ENCODE measurements around the gene CCDC159. TPM values are rescaled to one million over a fixed set of nuclear protein-coding genes. Genes with fewer than 3 reads are reported as not detected.
A peak's percentile ranks its signal among the peaks of the same experiment; 100 is the strongest.

CCDC159 gene
- total RNA-seq, 1 experiment from 2014 or later = 6.8 TPM

DNA sequence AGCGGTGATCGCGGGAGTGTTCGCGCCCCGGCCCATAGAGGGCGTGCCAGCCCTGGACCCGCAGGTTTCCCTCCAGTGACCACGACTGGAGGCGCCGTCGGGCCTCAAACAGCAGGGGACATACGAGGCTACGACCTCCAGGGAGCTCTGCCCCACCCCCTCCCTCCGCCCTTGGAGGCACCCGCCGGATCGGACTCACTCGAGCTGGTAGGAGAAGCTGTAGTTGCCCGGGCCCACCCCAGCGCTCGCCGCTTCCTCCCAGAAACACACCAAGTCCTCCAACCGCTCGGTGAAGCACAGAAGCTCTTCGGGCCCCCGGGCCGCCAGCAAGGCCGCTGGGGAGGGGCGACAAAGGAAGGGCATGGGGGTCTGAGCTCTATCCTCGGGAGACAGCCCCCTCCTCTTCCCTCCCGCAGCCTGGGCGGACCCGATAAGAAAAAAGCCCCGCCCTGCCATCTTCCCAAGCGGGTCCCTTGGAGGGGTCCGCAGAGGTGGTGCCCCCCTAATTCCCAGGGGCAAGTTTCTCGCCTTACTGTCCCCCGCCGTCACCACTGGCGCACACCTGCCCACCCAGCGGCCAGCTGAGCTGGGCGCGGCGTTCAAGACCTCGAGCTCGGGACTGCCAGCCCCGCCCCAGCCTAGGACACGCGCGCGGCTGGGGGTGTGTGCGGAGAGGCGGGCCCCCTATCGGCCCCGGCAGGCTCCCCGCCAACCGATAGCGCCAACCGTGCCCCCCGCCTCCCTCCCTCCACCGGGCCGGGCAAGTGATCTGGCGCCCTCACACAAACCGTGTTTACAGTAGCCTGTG lies 36.8 kb downstream of the CCDC159 start (continued):
- TF ChIP-seq, protein P1, sequence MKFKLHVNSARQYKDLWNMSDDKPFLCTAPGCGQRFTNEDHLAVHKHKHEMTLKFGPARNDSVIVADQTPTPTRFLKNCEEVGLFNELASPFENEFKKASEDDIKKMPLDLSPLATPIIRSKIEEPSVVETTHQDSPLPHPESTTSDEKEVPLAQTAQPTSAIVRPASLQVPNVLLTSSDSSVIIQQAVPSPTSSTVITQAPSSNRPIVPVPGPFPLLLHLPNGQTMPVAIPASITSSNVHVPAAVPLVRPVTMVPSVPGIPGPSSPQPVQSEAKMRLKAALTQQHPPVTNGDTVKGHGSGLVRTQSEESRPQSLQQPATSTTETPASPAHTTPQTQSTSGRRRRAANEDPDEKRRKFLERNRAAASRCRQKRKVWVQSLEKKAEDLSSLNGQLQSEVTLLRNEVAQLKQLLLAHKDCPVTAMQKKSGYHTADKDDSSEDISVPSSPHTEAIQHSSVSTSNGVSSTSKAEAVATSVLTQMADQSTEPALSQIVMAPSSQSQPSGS (CRISPR knock-in tag; IDR thresholded peaks at IDR 0.05; ENCODE audit: borderline replicate concordance, low read depth) = no peak
- TF ChIP-seq, protein P2, sequence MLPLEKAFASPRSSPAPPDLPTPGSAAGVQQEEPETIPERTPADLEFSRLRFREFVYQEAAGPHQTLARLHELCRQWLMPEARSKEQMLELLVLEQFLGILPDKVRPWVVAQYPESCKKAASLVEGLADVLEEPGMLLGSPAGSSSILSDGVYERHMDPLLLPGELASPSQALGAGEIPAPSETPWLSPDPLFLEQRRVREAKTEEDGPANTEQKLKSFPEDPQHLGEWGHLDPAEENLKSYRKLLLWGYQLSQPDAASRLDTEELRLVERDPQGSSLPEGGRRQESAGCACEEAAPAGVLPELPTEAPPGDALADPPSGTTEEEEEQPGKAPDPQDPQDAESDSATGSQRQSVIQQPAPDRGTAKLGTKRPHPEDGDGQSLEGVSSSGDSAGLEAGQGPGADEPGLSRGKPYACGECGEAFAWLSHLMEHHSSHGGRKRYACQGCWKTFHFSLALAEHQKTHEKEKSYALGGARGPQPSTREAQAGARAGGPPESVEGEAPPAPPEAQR (CRISPR knock-in tag; IDR thresholded peaks at IDR 0.05) = peak; percentile 73; the same call in 1 of the 2 replicates
- TF ChIP-seq ZNF219 (CRISPR knock-in tag; IDR thresholded peaks at IDR 0.05; ENCODE audit: borderline replicate concordance) (no peak), KAT7 (CRISPR knock-in tag; IDR thresholded peaks at IDR 0.05; ENCODE audit: borderline replicate concordance) (no peak), HMGA2 (CRISPR knock-in tag; IDR thresholded peaks at IDR 0.05) (no peak), ZNF138 (CRISPR knock-in tag; conservative IDR thresholded peaks at IDR 0.05) (no peak), AFF4 (CRISPR knock-in tag; IDR thresholded peaks at IDR 0.05; ENCODE audit: borderline replicate concordance) (no peak), CBFB (CRISPR knock-in tag; IDR thresholded peaks at IDR 0.05; ENCODE audit: low read depth) (no peak), ZNF232 (CRISPR knock-in tag; IDR thresholded peaks at IDR 0.05) (no peak), PRDM15 (CRISPR knock-in tag; IDR thresholded peaks at IDR 0.05) (no peak), NR3C1 (CRISPR knock-in tag; conservative IDR thresholded peaks at IDR 0.05; ENCODE audit: low read depth) (no peak), ESRRA (CRISPR knock-in tag; IDR thresholded peaks at IDR 0.05; ENCODE audit: borderline replicate concordance) (no peak), JAZF1 (CRISPR knock-in tag; IDR thresholded peaks at IDR 0.05) (no peak), CTCF (IDR thresholded peaks at IDR 0.05) (peak; percentile 83), IRF2 (CRISPR knock-in tag; IDR thresholded peaks at IDR 0.05; ENCODE audit: borderline replicate concordance, low read depth) (no peak), FOXJ3 (CRISPR knock-in tag; IDR thresholded peaks at IDR 0.05; ENCODE audit: borderline replicate concordance) (no peak), GTF2I (CRISPR knock-in tag; conservative IDR thresholded peaks at IDR 0.05) (no peak), MXD4 (CRISPR knock-in tag; IDR thresholded peaks at IDR 0.05; ENCODE audit: borderline replicate concordance) (peak; percentile 72; the same call in 1 of the 2 replicates), NFE2L1 (CRISPR knock-in tag; IDR thresholded peaks at IDR 0.05) (no peak), E2F4 (CRISPR knock-in tag; IDR thresholded peaks at IDR 0.05; ENCODE audit: borderline replicate concordance, low read depth) (peak; percentile 59; the same call in 1 of the 2 replicates), ATF1 (CRISPR knock-in tag; IDR thresholded peaks at IDR 0.05) (no peak)
- TF ChIP-seq, protein P3, sequence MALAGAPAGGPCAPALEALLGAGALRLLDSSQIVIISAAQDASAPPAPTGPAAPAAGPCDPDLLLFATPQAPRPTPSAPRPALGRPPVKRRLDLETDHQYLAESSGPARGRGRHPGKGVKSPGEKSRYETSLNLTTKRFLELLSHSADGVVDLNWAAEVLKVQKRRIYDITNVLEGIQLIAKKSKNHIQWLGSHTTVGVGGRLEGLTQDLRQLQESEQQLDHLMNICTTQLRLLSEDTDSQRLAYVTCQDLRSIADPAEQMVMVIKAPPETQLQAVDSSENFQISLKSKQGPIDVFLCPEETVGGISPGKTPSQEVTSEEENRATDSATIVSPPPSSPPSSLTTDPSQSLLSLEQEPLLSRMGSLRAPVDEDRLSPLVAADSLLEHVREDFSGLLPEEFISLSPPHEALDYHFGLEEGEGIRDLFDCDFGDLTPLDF (CRISPR knock-in tag; IDR thresholded peaks at IDR 0.05) = no peak
- TF ChIP-seq, protein P4, sequence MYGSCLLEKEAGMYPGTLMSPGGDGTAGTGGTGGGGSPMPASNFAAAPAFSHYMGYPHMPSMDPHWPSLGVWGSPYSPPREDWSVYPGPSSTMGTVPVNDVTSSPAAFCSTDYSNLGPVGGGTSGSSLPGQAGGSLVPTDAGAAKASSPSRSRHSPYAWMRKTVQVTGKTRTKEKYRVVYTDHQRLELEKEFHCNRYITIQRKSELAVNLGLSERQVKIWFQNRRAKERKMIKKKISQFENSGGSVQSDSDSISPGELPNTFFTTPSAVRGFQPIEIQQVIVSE (CRISPR knock-in tag; IDR thresholded peaks at IDR 0.05; ENCODE audit: borderline replicate concordance) = no peak
